CD4-positive, alpha-beta T cell treated with Interleukin-15 for 4 hours (primary cell): ENCODE results near the gene ASXL2.
"Not testable (repeated sequence)": the region's sequence is repeated elsewhere in the genome, so short reads cannot be mapped to it uniquely, and the experiment has no call there.

ENCODE experiments used
- DNase-seq: peaks from one replicate; pipeline ENCODE4 v3.0.0-alpha.2; 2020; ENCODE audit warnings: low spot score

ASXL2 gene

GRCh38 chr2:25878361-25879132 is at the start of gene ASXL2:
Gene ASXL2 (minus strand): TSS chr2:25878487. CDS start chr2:25878222, 265 bp downstream.
- DNase-seq = peak; percentile 98

GRCh38 chr2:25926984-25927756 is 48.9 kb upstream of the ASXL2 start:
- DNase-seq = no peak

GRCh38 chr2:25922501-25922900 is 44.2 kb upstream of the ASXL2 start:
- no peak for DNase-seq

DNA sequence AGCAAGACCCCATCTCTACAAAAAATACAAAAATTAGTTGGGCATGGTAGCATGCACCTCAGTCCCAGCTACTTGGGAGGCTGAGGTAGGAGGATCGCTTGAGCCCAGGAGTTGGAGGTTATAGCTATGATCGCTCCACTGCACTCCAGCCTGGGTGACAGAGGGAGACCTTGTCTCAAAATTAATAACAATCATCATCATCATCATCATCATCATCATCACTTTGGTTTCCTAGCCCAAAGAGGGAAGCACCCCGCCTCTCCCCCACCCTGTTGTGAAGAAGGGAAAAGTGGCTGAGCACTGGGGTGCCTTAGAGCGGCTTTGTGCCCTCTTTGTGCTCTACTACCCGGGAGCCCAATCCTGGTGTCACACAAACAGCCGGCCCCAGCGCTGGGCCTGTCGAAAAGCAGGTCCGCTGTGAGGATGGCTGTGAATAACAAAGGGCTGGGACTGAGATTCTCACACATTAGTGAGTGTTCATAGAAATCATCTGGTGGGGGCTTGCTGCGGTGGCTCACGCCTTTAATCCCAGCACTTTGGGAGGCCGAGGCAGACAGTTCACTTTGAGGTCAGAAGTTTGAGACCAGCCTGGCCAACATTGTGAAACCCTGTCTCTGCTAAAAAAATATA is 42.6 kb upstream of the ASXL2 start:
- DNase-seq = no peak

DNA sequence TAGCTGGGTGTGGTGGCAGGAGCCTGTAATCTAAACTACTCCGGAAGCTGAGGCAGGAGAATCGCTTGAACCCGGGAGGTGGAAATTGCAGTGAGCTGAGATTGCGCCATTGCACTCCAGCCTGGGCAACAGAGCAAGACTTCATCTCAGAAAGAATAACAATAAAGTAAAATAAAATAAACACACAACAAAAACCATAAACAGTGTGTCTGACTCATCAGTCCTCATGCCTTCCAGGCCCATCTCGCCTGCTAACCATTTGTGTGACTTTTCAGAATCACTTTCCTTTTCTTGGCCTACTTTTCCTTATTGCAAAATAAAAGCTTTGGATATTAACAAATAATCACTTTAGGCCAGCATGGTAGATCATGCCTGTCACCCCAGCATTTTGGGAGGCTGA is 42.0 kb upstream of the ASXL2 start:
- DNase-seq = no peak

- no peak for DNase-seq
Observed at GRCh38 chr2:25917832-25918231, 39.5 kb upstream of the ASXL2 start.

DNA sequence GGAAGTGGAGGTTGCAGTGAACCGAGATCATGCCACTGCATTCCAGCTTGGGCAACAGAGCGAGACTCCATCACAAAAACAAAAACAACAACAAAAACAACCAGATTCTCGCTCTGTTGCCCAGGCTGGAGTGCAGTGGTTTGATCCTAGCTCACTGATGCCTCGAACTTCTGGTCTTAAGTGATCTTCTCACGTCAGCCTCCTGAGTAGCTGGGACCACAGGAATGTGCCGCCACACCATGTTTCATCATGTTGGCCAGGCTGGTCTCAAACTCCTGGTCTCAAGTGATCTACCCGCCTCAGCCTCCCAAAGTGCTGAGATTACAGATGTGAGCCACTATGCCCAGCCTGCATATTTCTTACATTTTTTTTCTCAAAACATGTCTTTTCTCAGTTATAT is 39.1 kb upstream of the ASXL2 start:
- DNase-seq = not testable (repeated sequence)

DNA sequence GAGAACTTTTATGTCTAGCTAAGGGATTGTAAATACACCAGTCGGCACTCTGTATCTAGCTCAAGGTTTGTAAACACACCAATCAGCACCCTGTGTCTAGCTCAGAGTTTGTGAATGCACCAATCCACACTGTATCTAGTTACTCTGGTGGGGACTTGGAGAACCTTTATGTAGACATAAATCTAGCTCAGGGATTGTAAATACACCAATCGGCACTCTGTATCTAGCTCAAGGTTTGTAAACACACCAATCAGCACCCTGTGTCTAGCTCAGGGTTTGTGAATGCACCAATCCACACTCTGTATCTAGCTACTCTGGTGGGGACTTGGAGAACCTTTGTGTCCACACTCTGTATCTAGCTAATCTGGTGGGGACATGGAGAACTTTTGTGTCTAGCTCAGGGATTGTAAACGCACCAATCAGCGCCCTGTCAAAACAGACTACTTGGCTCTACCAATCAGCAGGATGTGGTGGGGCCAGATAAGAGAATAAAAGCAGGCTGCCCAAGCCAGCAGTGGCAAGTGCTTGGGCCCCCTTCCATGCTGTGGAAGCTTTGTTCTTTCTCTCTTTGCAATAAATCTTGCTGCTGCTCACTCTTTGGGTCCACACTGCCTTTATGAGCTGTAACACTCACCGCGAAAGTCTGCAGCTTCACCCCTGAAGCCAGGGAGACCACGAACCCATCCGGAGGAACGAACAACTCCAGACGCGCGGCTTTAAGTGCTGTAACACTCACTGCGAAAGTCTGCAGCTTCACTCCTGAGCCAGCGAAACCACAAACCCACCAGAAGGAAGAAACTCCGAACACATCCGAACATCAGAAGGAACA is 37.9 kb upstream of the ASXL2 start:
- peak; percentile 23 for DNase-seq

DNA sequence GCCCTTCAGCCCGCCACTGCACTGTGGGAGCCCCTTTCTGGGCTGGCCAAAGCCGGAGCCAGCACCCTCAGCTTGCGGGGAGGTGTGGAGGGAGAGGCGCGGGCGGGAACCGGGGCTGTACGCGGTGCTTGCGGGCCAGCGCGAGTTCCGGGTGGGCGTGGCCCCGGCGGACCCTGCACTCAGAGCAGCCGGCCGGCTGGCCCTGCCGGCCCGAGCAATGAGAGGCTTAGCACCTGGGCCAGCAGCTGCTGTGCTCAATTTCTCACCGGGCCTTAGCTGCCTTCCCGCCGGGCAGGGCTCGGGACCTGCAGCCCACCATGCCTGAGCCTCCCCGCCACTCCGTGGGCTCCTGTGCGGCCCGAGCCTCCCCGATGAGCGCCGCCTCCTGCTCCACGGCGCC is 37.1 kb upstream of the ASXL2 start:
- not testable (repeated sequence) for DNase-seq

- DNase-seq = not testable (repeated sequence)
Observed at GRCh38 chr2:25913696-25913973, 35.3 kb upstream of the ASXL2 start.

- no peak for DNase-seq
Observed at GRCh38 chr2:25912851-25913695, 34.8 kb upstream of the ASXL2 start.

- DNase-seq = not testable (repeated sequence)
Observed at GRCh38 chr2:25909574-25909973, 31.3 kb upstream of the ASXL2 start.

GRCh38 chr2:25905126-25905525 is 26.8 kb upstream of the ASXL2 start:
- DNase-seq = no peak

DNA sequence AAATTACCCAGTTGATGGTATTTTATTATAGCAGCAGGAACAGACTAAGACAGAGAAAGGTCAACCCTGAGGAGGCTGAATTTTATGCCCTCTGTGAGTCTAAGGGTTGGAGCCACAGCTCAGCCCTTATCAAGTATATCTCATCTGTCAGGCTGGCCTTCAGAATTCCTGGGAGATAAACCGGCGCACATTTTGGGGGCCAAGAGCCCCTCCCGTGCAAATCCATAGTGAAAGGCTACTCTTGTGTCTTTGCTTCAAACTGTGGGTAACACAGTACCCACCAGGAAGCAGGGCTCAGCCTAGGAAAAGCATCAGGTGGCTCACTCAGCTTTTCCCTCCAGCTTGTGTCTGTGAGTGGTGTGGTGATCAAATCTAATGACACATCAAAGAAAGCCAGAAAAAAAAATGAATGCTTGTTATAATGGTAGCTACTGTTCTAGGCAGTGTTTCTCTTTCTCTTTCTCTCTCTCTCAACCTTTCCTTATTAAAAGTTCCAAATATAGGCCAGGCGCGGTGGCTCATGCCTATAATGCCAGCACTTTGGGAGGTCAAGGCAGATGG is 25.0 kb upstream of the ASXL2 start:
- no peak for DNase-seq

DNA sequence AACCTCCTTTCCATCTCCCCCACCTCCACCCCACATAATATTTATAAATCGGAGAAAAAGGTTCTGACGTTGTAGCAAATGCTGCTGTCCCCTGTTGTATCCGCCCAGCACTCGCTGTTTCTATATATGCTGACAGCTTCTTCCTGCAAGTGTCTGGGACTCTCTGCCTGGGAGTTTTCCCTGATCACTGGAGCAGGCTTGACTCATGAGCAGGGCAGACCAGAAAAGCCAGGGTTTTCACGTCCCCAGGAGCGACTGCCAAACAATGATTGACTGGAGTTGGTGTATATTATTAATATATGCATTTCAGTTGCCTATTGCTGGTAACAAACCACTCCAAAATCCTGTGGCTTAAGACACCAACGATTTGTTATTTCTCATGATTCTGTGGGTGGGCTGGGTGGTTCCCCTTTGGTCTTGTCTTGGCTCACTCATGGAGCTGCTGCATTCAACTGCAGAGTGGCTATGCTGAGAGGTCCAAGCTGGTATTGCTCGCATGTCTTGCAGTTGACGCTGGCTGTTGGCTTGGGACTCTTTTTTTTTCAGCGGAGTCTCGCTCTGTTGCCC is 21.2 kb upstream of the ASXL2 start:
- no peak for DNase-seq

GRCh38 chr2:25897506-25897905 is 19.2 kb upstream of the ASXL2 start:
- no peak for DNase-seq

GRCh38 chr2:25896308-25896707 is 18.0 kb upstream of the ASXL2 start:
- not testable (repeated sequence) for DNase-seq

GRCh38 chr2:25895610-25896009 is 17.3 kb upstream of the ASXL2 start:
- no peak for DNase-seq

GRCh38 chr2:25895018-25895417 is 16.7 kb upstream of the ASXL2 start:
- DNase-seq = no peak

- no peak for DNase-seq
Observed at GRCh38 chr2:25894135-25894830, 16.0 kb upstream of the ASXL2 start.
